SK-N-SH (cell line): Measurements from ENCODE around the gene MGAT4A. TPM values are rescaled to one million over a fixed set of nuclear protein-coding genes. Genes with fewer than 3 reads are reported as not detected.

ENCODE experiments used
- CTCF ChIA-PET: fragments of 300-600, 350-600 bp; formaldehyde crosslinking; extraction: SDS; loops from one replicate; lab custom pipeline; 2021; lab: Yijun Ruan, JAX
- POLR2A ChIA-PET: fragments of 350-600 bp; sonication (Branson Sonifier 250); formaldehyde crosslinking; extraction: SDS; loops from one replicate; lab custom pipeline; 2020; ENCODE audit warnings: antibody characterized with exemption, inconsistent platforms; lab: Yijun Ruan, JAX
- DNase-seq: peaks from one replicate; pipeline ENCODE4 v3.0.0; 2012
- H2AFZ ChIP-seq: fragments of 200-600 bp; sonication (generic); 2 replicates; pipeline ENCODE4 v1.8.1; 2016; ENCODE audit warnings: antibody characterized with exemption, mild to moderate bottlenecking, low read depth
- H3F3A ChIP-seq: fragments of 200-600 bp; sonication (generic); replicated peaks from 2 replicates; pipeline ENCODE3; 2016; ENCODE audit warnings: antibody characterized with exemption, mild to moderate bottlenecking; ENCODE audit not compliant: insufficient read depth
- H3K27ac ChIP-seq, 2 experiments: fragments of 200-500 bp in 1 of 2; fragments of 200-600 bp in 1 of 2; sonication (Bioruptor generic) in 1 of 2; sonication (generic), shearing (Covaris generic) in 1 of 2; 2 replicates each; pipeline versions ENCODE4 v1.5.1 to v1.6.1; 2014 to 2016; ENCODE audit warnings: low read depth in 2 of 2, inconsistent platforms in 1 of 2, low read length in 1 of 2, mild to moderate bottlenecking in 1 of 2, mixed read lengths in 1 of 2
- H3K27me3 ChIP-seq: fragments of 200-600 bp; sonication (generic), shearing (Covaris generic); 2 replicates; pipeline ENCODE4 v1.6.1; 2016; ENCODE audit warnings: mixed run types; ENCODE audit not compliant: insufficient read depth
- H3K36me3 ChIP-seq, 2 experiments: fragments of 200-500 bp in 1 of 2; fragments of 200-600 bp in 1 of 2; sonication (Bioruptor generic) in 1 of 2; sonication (generic) in 1 of 2; replicated peaks in 1 of 2; 2 replicates each; pipeline versions ENCODE3 to v1.5.1; 2014 to 2016; ENCODE audit warnings: low read length in 1 of 2, mild to moderate bottlenecking in 1 of 2; ENCODE audit not compliant: insufficient read depth in 2 of 2, control insufficient read depth in 1 of 2
- H3K4me1 ChIP-seq, 2 experiments: fragments of 200-500 bp in 1 of 2; fragments of 200-600 bp in 1 of 2; sonication (Bioruptor generic) in 1 of 2; sonication (generic), shearing (Covaris generic) in 1 of 2; 2 replicates each; pipeline versions ENCODE4 v1.5.1 to v1.6.1; 2014 to 2016; ENCODE audit warnings: low read depth in 1 of 2, low read length in 1 of 2, mixed run types in 1 of 2; ENCODE audit not compliant: insufficient read depth in 2 of 2, control insufficient read depth in 1 of 2
- H3K4me2 ChIP-seq: fragments of 200-600 bp; sonication (generic), shearing (Covaris generic); 2 replicates; pipeline ENCODE4 v1.6.1; 2017; ENCODE audit warnings: mixed run types
- H3K4me3 ChIP-seq, 2 experiments: fragments of 200-500 bp in 1 of 2; fragments of 200-600 bp in 1 of 2; sonication (Bioruptor generic) in 1 of 2; sonication (generic), shearing (Covaris generic) in 1 of 2; 2 replicates each; pipeline versions ENCODE4 v1.5.1 to v1.8.1; 2014 to 2016; ENCODE audit warnings: low read depth in 2 of 2, inconsistent platforms in 1 of 2, low read length in 1 of 2, mild to moderate bottlenecking in 1 of 2, mixed read lengths in 1 of 2, moderate library complexity in 1 of 2
- H3K79me2 ChIP-seq: fragments of 200-600 bp; sonication (generic); 2 replicates; pipeline ENCODE4 v1.8.1; 2017; ENCODE audit warnings: mild to moderate bottlenecking; ENCODE audit not compliant: insufficient read depth
- H3K9ac ChIP-seq: fragments of 200-600 bp; sonication (generic); 2 replicates; pipeline ENCODE4 v1.6.1; 2017; ENCODE audit warnings: mixed run types
- H3K9me2 ChIP-seq: fragments of 200-600 bp; sonication (generic); 2 replicates; pipeline ENCODE4 v1.6.1; 2017; ENCODE audit warnings: mixed run types
- H3K9me3 ChIP-seq: fragments of 200-600 bp; sonication (generic); 2 replicates; pipeline ENCODE4 v1.6.1; 2017; ENCODE audit warnings: mixed run types, mild to moderate bottlenecking, moderate library complexity
- H4K20me1 ChIP-seq: fragments of 200-600 bp; sonication (generic); 2 replicates; pipeline ENCODE4 v1.6.1; 2017; ENCODE audit warnings: mild to moderate bottlenecking, mixed run types; ENCODE audit not compliant: insufficient read depth
- FOSL2 ChIP-seq: IDR thresholded peaks from 2 replicates; pipeline ENCODE4 v1.4.0; 2012; ENCODE audit warnings: low read depth, mild to moderate bottlenecking, moderate library complexity, borderline replicate concordance
- FOXM1 ChIP-seq: IDR thresholded peaks from 2 replicates; pipeline ENCODE4 v1.4.0; 2012; ENCODE audit warnings: low read depth, mild to moderate bottlenecking
- GATA2 ChIP-seq: sonication (generic); formaldehyde crosslinking; IDR thresholded peaks from 2 replicates; pipeline ENCODE4 v1.5.0; 2020; ENCODE audit warnings: mild to moderate bottlenecking, missing genetic modification reagents
- JUND ChIP-seq: IDR thresholded peaks from 2 replicates; pipeline ENCODE4 v1.4.0; 2012
- MXI1 ChIP-seq: IDR thresholded peaks from 2 replicates; pipeline ENCODE4 v1.6.1; 2012; ENCODE audit warnings: mild to moderate bottlenecking, low read depth, low read length, improper control_type of control experiment
- RCOR1 ChIP-seq: fragments of 150-350 bp; IDR thresholded peaks from 2 replicates; pipeline ENCODE4 v1.6.1; 2017; ENCODE audit warnings: antibody characterized with exemption, low read length
- SIN3A ChIP-seq: IDR thresholded peaks from 2 replicates; pipeline ENCODE4 v1.6.1; 2012; ENCODE audit warnings: low read depth, mild to moderate bottlenecking, low read length, moderate library complexity, borderline replicate concordance
- TCF12 ChIP-seq: IDR thresholded peaks from 2 replicates; pipeline ENCODE4 v1.4.0; 2012
- TEAD4 ChIP-seq: IDR thresholded peaks from 2 replicates; pipeline ENCODE4 v1.4.0; 2012; ENCODE audit warnings: mild to moderate bottlenecking, borderline replicate concordance; ENCODE audit not compliant: insufficient read depth
- WGBS: methylation state at CpG from one replicate; pipeline ENCODE4 v1.1.6; 2017; ENCODE audit warnings: low lambda C conversion rate; 5-methylcytosine and 5-hydroxymethylcytosine counted together
- polyA plus RNA-seq, 3 experiments: library from polyadenylated mRNA; depleted of rRNA; stranded (reverse); fragments of >200 nt; gene quantifications; 2 replicates each; pipeline ENCODE4 v1.2.3, GENCODE V29; 2012
- TF ChIP-seq, protein P1 (sequence below): IDR thresholded peaks from 2 replicates; pipeline ENCODE4; 2012
- TF ChIP-seq, protein P2 (sequence below): IDR thresholded peaks from 2 replicates; pipeline ENCODE4 v1.4.0; 2012; ENCODE audit warnings: low read depth

Gene MGAT4A
- polyA plus RNA-seq, 1 of the 3 experiments (the other 2 are of a cell fraction) = 0.07 TPM

GRCh38 chr2:98775146-98775986 lies 44.4 kb upstream of the MGAT4A start:
- Histone ChIP-seq H3K9me2 (no peaks in the 10 kb centered on the region), H3K4me1 (peaks cover 0 to 4% of the 10 kb centered on the region in 2 experiments; a peak in 1 of 4 replicates), H4K20me1 (no peaks in the 10 kb centered on the region), H3K79me2 (no peaks in the 10 kb centered on the region), H3K9ac (no peak overlapping the region), H3K36me3 (no peaks in the 10 kb centered on the region), H3F3A (no peaks in the 10 kb centered on the region), H3K27ac (no peak overlapping the region), H3K27me3 (no peaks in the 10 kb centered on the region), H2AFZ (no peak overlapping the region), H3K9me3 (no peaks in the 10 kb centered on the region), H3K4me2 (no peak overlapping the region), H3K4me3 (no peak overlapping the region)
- no peak for DNase-seq
- TF ChIP-seq TEAD4 (no peak), RCOR1 (no peak)
- TF ChIP-seq, protein P1, sequence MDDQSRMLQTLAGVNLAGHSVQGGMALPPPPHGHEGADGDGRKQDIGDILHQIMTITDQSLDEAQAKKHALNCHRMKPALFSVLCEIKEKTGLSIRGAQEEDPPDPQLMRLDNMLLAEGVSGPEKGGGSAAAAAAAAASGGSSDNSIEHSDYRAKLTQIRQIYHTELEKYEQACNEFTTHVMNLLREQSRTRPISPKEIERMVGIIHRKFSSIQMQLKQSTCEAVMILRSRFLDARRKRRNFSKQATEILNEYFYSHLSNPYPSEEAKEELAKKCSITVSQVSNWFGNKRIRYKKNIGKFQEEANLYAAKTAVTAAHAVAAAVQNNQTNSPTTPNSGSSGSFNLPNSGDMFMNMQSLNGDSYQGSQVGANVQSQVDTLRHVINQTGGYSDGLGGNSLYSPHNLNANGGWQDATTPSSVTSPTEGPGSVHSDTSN = no peak
- TF ChIP-seq, protein P2, sequence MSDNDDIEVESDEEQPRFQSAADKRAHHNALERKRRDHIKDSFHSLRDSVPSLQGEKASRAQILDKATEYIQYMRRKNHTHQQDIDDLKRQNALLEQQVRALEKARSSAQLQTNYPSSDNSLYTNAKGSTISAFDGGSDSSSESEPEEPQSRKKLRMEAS = no peak
- CTCF ChIA-PET = no interaction called here
- POLR2A ChIA-PET = no interaction called here
- 58% methylated on average over 19 of the region's 20 CpGs for WGBS

- no peak for DNase-seq
Observed at GRCh38 chr2:98773907-98774306, 43.0 kb upstream of the MGAT4A start.

GRCh38 chr2:98773169-98773568 lies 42.2 kb upstream of the MGAT4A start:
- Histone ChIP-seq H3K9me3 (no peaks in the 10 kb centered on the region), H4K20me1 (no peaks in the 10 kb centered on the region), H3F3A (no peaks in the 10 kb centered on the region), H2AFZ (no peak overlapping the region), H3K4me3 (no peak overlapping the region), H3K36me3 (no peaks in the 10 kb centered on the region), H3K27me3 (no peaks in the 10 kb centered on the region), H3K9ac (no peak overlapping the region), H3K4me2 (no peak overlapping the region), H3K27ac (no peak overlapping the region), H3K9me2 (no peaks in the 10 kb centered on the region), H3K4me1 (peaks cover 0 to 4% of the 10 kb centered on the region in 2 experiments; a peak in 1 of 4 replicates), H3K79me2 (no peaks in the 10 kb centered on the region)
- CTCF ChIA-PET = no interaction called here
- POLR2A ChIA-PET = no interaction called here
- TF ChIP-seq GATA2 (CRISPR knock-in tag) (no peak), MXI1 (no peak), SIN3A (no peak), TCF12 (no peak), FOXM1 (no peak), FOSL2 (no peak)
- WGBS = 79% methylated on average over 5 of the region's 5 CpGs
- DNase-seq = no peak

More at GRCh38 chr2:98773907-98774306, 43.0 kb upstream of the MGAT4A start:
- H3K4me1 ChIP-seq = peaks cover 0 to 4% of the 10 kb centered on the region in 2 experiments; a peak in 1 of 4 replicates
- H3K79me2 ChIP-seq = no peaks in the 10 kb centered on the region
- no peaks in the 10 kb centered on the region for H3K36me3 ChIP-seq
- no peak overlapping the region for H3K4me3 ChIP-seq
- H4K20me1 ChIP-seq = no peaks in the 10 kb centered on the region
- POLR2A ChIA-PET = no interaction called here
- no peak overlapping the region for H2AFZ ChIP-seq
- H3K9me2 ChIP-seq = no peaks in the 10 kb centered on the region
- H3K27ac ChIP-seq = no peak overlapping the region
- no peaks in the 10 kb centered on the region for H3F3A ChIP-seq
- 71% methylated on average over 3 of the region's 4 CpGs for WGBS
- no peak overlapping the region for H3K9ac ChIP-seq
- H3K27me3 ChIP-seq = no peaks in the 10 kb centered on the region
- H3K4me2 ChIP-seq = no peak overlapping the region
- TF ChIP-seq JUND = no peak
- TF ChIP-seq FOSL2 = no peak
- no peak for TF ChIP-seq GATA2 (CRISPR knock-in tag)
- CTCF ChIA-PET = no interaction called here
- H3K9me3 ChIP-seq = no peaks in the 10 kb centered on the region
